ENCODE results near the gene SLC29A3. TPM values are rescaled to one million over a fixed set of nuclear protein-coding genes. Genes with fewer than 3 reads are reported as not detected.
A peak's percentile ranks its signal among the peaks of the same experiment; 100 is the strongest.

Gene SLC29A3
- total and polyA plus RNA-seq, 2 of the 8 experiments (the other 6 are each of a cell fraction or from before 2014, with no cell fraction given), result 14.0 to 24.6 TPM

DNA sequence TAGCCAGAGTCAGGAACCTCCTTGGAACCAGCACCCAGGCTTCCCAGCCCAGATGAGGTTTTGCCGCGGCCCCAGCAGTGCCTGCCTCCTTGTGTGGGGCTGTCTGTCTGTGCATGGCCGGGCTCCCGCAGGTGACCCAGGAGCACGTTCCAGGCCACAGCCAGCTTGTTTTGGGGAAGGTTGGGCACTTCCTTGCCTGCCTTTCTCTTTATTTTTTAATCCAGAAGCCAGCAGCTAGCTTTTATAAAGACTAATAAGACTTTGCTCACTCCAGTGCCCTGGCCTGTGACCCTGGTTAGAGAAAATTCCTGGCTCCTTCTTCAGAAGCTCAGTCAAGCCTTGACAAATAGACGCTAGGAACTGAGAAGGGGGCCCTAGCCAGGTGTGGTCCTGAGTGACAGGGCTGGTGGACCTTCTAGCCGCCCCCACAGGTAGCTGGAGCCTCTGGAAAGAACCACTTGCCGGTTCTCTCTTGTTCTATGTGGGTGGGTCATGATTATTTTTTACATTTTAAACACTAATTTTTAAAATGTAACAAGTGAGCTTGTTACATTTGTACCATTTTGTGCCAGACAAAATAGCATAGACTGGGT lies 837 bp downstream of the SLC29A3 start:
- Histone ChIP-seq H2BK5ac (ENCODE audit: low read depth, low read length) (no peak overlapping the region), H3K9ac (replicated peaks in 1 of 4; ENCODE audit: extremely low read depth in 1 of 4, low read depth in 3 of 4, low read length in 3 of 4) (peak overlapping the region in 2 of 4 experiments; percentile 53 to 56; a peak in 2 of 7 replicates), H3K23me2 (ENCODE audit: low read depth, low read length) (no peaks in the 10 kb centered on the region), H3K56ac (replicated peaks; ENCODE audit: insufficient read length, low read depth, low read length) (no peak overlapping the region), H3K79me1 (ENCODE audit: low read depth, low read length) (no peaks in the 10 kb centered on the region), H3K14ac (ENCODE audit: insufficient read length) (no peak overlapping the region), H4K5ac (ENCODE audit: insufficient read length, low read depth, low read length) (no peak overlapping the region), H3K4me3 (ENCODE audit: extremely low read depth in 1 of 4, insufficient read depth in 2 of 4, low read depth in 3 of 4, low read length in 4 of 4) (peak overlapping the region; percentile 45 to 87 (median 68)), H4K8ac (ENCODE audit: extremely low read depth, insufficient read depth, low read length) (peak overlapping the region; percentile 81; the same call in 1 of the 2 replicates), H3K9me3 (ENCODE audit: insufficient read depth in 2 of 2, low read depth in 1 of 2, low read length in 1 of 2) (no peaks in the 10 kb centered on the region), H3K27me3 (replicated peaks in 1 of 4; ENCODE audit: control insufficient read depth in 3 of 4, extremely low read depth in 1 of 4, insufficient read depth in 3 of 4, low read length in 3 of 4) (no peaks in the 10 kb centered on the region), H2BK15ac (ENCODE audit: low read length) (no peak overlapping the region), H2BK12ac (ENCODE audit: low read depth, low read length) (no peak overlapping the region), H3K4ac (replicated peaks; ENCODE audit: insufficient read length, low read depth, low read length) (no peak overlapping the region), H2AK5ac (ENCODE audit: low read depth, low read length) (no peak overlapping the region), H2BK20ac (ENCODE audit: low read length) (no peak overlapping the region), H2BK120ac (replicated peaks; ENCODE audit: low read depth, low read length) (no peak overlapping the region), H4K20me1 (replicated peaks in 1 of 2; ENCODE audit: control insufficient read depth in 1 of 2, insufficient read depth in 2 of 2, low read length in 2 of 2) (no peaks in the 10 kb centered on the region), H3K18ac (ENCODE audit: extremely low read depth, low read length) (no peak overlapping the region), H3K27ac (ENCODE audit: low read depth, low read length) (no peak overlapping the region), H3K23ac (ENCODE audit: insufficient read length) (no peak overlapping the region), H3K4me1 (replicated peaks in 1 of 4; ENCODE audit: control insufficient read depth in 3 of 4, insufficient read depth in 4 of 4, low read length in 3 of 4) (peaks cover 0 to 5% (median 0%) of the 10 kb centered on the region in 4 experiments; a peak in 2 of 7 replicates), H3K36me3 (ENCODE audit: control insufficient read depth in 2 of 4, insufficient read depth in 4 of 4, low read length in 3 of 4) (peaks cover 0 to 15% (median 11%) of the 10 kb centered on the region in 4 experiments; a peak in 6 of 8 replicates), H3K4me2 (ENCODE audit: insufficient read depth in 1 of 2, low read depth in 2 of 2, low read length in 2 of 2) (peak overlapping the region; percentile 13 to 77), H4K91ac (replicated peaks; ENCODE audit: insufficient read length, low read length) (no peak overlapping the region), H2AFZ (ENCODE audit: low read length) (no peak overlapping the region), H3K79me2 (ENCODE audit: control insufficient read depth in 1 of 2, insufficient read depth in 2 of 2, low read length in 2 of 2) (no peaks in the 10 kb centered on the region)
- POLR2A ChIA-PET (ENCODE audit: partially characterized antibody), result interaction anchor here (0.6 to 2.1 kb wide), 9 partner anchors 9 to 377 kb away, joined by 3 to 5 read pairs (median 3); no protein-coding TSS in a partner anchor
- WGBS, 2 experiments (ENCODE audit: extremely low coverage in 1 of 2, insufficient coverage in 1 of 2, insufficient read length in 1 of 2, insufficient replicate concordance in 2 of 2, low coverage in 1 of 2, low lambda C conversion rate in 2 of 2, missing lambda C conversion rate in 1 of 2), result 43% methylated on average over 8 of the region's 8 CpGs; no CpG with 5 or more reads in 1 of the 2 experiments
- DNase-seq (ENCODE audit: low read depth in 1 of 2, low spot score in 2 of 2), result no peak
- no peak for FAIRE-seq
- CTCF ChIA-PET (ENCODE audit: partially characterized antibody), result interaction anchor here (0.6 to 22.4 kb wide), 47 partner anchors 10 to 435 kb away, joined by 3 to 401 read pairs (median 5); partner anchors contain the start of gene CDH23
- TF ChIP-seq, protein P1, sequence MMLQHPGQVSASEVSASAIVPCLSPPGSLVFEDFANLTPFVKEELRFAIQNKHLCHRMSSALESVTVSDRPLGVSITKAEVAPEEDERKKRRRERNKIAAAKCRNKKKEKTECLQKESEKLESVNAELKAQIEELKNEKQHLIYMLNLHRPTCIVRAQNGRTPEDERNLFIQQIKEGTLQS (IDR thresholded peaks at IDR 0.05; ENCODE audit: insufficient read depth, low read depth, low read length), result no peak
- TF ChIP-seq GTF2F1 (IDR thresholded peaks at IDR 0.05; ENCODE audit: borderline replicate concordance, low read depth, low read length), result no peak
- TF ChIP-seq CHD2 (IDR thresholded peaks at IDR 0.05; ENCODE audit: low read length), result no peak
- TF ChIP-seq, protein P2, sequence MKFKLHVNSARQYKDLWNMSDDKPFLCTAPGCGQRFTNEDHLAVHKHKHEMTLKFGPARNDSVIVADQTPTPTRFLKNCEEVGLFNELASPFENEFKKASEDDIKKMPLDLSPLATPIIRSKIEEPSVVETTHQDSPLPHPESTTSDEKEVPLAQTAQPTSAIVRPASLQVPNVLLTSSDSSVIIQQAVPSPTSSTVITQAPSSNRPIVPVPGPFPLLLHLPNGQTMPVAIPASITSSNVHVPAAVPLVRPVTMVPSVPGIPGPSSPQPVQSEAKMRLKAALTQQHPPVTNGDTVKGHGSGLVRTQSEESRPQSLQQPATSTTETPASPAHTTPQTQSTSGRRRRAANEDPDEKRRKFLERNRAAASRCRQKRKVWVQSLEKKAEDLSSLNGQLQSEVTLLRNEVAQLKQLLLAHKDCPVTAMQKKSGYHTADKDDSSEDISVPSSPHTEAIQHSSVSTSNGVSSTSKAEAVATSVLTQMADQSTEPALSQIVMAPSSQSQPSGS (IDR thresholded peaks at IDR 0.05; ENCODE audit: low read length), result no peak
- TF ChIP-seq JUN (IDR thresholded peaks at IDR 0.05; ENCODE audit: low read depth, low read length), result no peak
- TF ChIP-seq CEBPB (IDR thresholded peaks at IDR 0.05; ENCODE audit: low read depth, low read length), result no peak
- TF ChIP-seq EZH2 (IDR thresholded peaks at IDR 0.05; ENCODE audit: low read depth, low read length, severe bottlenecking), result no peak
- no peak for TF ChIP-seq KDM5A (IDR thresholded peaks at IDR 0.05; ENCODE audit: low read length)
- TF ChIP-seq CTBP2 (IDR thresholded peaks at IDR 0.05; ENCODE audit: borderline replicate concordance, insufficient read depth, insufficient read length, low read length), result no peak
- TF ChIP-seq BCL11A (IDR thresholded peaks at IDR 0.05; ENCODE audit: low read depth in 2 of 2, low read length in 2 of 2), result no peak

Data from H1 (cell line).